Measurements from ENCODE around the gene GGT5. TPM values are rescaled to one million over a fixed set of nuclear protein-coding genes. Genes with fewer than 3 reads are reported as not detected.

The GGT5 gene
- total and polyA plus RNA-seq, 2 experiments from 2014 or later, result 9.8 to 47.4 TPM

DNA sequence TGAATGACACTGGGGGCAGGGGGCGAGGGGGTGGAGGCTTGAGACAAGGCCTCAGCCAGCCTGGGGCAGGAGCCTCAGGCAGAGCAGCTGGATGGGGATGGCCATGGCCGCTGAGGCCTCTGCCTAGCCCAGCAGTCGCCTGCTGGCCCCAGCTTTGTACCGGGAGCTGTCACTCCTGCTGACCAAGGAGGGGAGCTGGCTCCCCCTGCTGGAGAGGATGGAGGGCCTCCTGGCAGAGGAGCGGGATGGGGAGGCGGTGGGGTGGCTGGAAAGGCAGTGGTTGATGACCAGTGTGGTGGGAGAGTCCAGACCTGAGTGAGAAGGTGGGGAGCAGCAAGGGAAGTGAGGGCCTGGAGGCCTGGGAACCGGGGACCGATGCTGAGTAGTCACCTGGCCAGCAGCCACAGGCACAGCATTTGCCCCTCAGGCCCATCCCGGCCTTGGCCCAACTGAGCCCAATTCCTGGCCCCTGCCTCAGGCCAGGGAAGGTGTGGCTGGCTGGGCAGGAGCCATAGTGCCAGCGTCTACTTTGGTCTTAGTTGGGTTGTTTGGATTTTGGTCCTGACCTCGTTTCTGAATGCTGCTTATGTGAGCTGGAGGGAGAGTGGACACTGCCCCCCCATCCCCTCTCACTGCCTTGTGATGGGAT is 69.6 kb downstream of the GGT5 start:
- Histone ChIP-seq H3K27me3 (no peaks in the 10 kb centered on the region), H3K79me2 (no peaks in the 10 kb centered on the region), H4K20me1 (ENCODE audit: insufficient read depth, poor library complexity, severe bottlenecking) (no peaks in the 10 kb centered on the region), H3K4me3 (no peak overlapping the region), H3K9me2 (replicated peaks; ENCODE audit: insufficient read depth) (no peaks in the 10 kb centered on the region), H2AFZ (no peak overlapping the region), H3K36me3 (replicated peaks; ENCODE audit: insufficient read depth, low read depth) (no peaks in the 10 kb centered on the region), H3K4me2 (no peak overlapping the region), H3K27ac (no peak overlapping the region), H3K9me3 (ENCODE audit: low read depth) (no peaks in the 10 kb centered on the region), H3K4me1 (ENCODE audit: insufficient read depth) (no peaks in the 10 kb centered on the region)
- DNase-seq (ENCODE audit: low spot score), result peak; percentile 83
- TF ChIP-seq EZH2phosphoT487 (IDR thresholded peaks at IDR 0.05; ENCODE audit: low read depth, severe bottlenecking, unreplicated experiment), result no peak
- TF ChIP-seq, protein P1, sequence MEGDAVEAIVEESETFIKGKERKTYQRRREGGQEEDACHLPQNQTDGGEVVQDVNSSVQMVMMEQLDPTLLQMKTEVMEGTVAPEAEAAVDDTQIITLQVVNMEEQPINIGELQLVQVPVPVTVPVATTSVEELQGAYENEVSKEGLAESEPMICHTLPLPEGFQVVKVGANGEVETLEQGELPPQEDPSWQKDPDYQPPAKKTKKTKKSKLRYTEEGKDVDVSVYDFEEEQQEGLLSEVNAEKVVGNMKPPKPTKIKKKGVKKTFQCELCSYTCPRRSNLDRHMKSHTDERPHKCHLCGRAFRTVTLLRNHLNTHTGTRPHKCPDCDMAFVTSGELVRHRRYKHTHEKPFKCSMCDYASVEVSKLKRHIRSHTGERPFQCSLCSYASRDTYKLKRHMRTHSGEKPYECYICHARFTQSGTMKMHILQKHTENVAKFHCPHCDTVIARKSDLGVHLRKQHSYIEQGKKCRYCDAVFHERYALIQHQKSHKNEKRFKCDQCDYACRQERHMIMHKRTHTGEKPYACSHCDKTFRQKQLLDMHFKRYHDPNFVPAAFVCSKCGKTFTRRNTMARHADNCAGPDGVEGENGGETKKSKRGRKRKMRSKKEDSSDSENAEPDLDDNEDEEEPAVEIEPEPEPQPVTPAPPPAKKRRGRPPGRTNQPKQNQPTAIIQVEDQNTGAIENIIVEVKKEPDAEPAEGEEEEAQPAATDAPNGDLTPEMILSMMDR (IDR thresholded peaks at IDR 0.05; ENCODE audit: poor library complexity), result peak; percentile 73
- 67% methylated on average over 10 of the region's 11 CpGs for WGBS (ENCODE audit: low lambda C conversion rate, missing lambda C conversion rate)

GRCh38 chr22:24171822-24172221 is 73.1 kb downstream of the GGT5 start:
- H4K20me1 ChIP-seq (ENCODE audit: insufficient read depth, poor library complexity, severe bottlenecking), result no peaks in the 10 kb centered on the region
- no peak overlapping the region for H3K4me3 ChIP-seq
- H2AFZ ChIP-seq, result no peak overlapping the region
- no peaks in the 10 kb centered on the region for H3K79me2 ChIP-seq
- WGBS (ENCODE audit: low lambda C conversion rate, missing lambda C conversion rate), result over 99% methylated on average over 12 of the region's 12 CpGs
- no peaks in the 10 kb centered on the region for H3K9me3 ChIP-seq (ENCODE audit: low read depth)
- no peaks in the 10 kb centered on the region for H3K9me2 ChIP-seq (replicated peaks; ENCODE audit: insufficient read depth)
- H3K36me3 ChIP-seq (replicated peaks; ENCODE audit: insufficient read depth, low read depth), result no peaks in the 10 kb centered on the region
- DNase-seq (ENCODE audit: low spot score), result no peak
- no peak overlapping the region for H3K27ac ChIP-seq
- H3K4me1 ChIP-seq (ENCODE audit: insufficient read depth), result no peaks in the 10 kb centered on the region
- no peaks in the 10 kb centered on the region for H3K27me3 ChIP-seq
- H3K4me2 ChIP-seq, result no peak overlapping the region
- no peak for TF ChIP-seq EZH2phosphoT487 (IDR thresholded peaks at IDR 0.05; ENCODE audit: low read depth, severe bottlenecking, unreplicated experiment)
- no peak for TF ChIP-seq EZH2 (IDR thresholded peaks at IDR 0.05; ENCODE audit: borderline replicate concordance)
- TF ChIP-seq, protein P1 (IDR thresholded peaks at IDR 0.05; ENCODE audit: poor library complexity), result no peak

DNA sequence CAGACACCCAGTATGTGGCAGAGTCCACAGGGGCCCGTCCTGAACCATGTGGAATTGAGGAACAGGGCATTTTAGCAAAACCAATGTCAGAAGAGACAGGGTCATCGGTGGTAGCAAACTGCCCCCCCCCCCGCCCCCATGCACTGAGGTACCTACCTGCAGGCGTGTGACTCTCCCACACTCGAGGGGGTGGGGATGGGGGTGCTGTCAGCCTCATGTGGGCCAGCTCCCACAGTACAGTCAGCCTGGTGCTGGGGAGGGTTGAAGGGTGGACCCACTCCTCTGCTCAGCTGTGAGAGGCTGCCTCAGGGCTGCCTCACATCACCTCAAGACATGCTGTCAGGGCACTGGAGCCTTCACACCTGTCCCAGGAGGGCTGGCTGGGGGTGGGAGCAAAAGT is 74.2 kb downstream of the GGT5 start:
- H3K4me1 ChIP-seq (ENCODE audit: insufficient read depth), result no peaks in the 10 kb centered on the region
- H3K9me3 ChIP-seq (ENCODE audit: low read depth), result no peaks in the 10 kb centered on the region
- no peaks in the 10 kb centered on the region for H3K27me3 ChIP-seq
- H3K9me2 ChIP-seq (replicated peaks; ENCODE audit: insufficient read depth), result no peaks in the 10 kb centered on the region
- H3K79me2 ChIP-seq, result no peaks in the 10 kb centered on the region
- no peaks in the 10 kb centered on the region for H4K20me1 ChIP-seq (ENCODE audit: insufficient read depth, poor library complexity, severe bottlenecking)
- DNase-seq (ENCODE audit: low spot score), result no peak
- 98% methylated on average over 4 of the region's 5 CpGs for WGBS (ENCODE audit: low lambda C conversion rate, missing lambda C conversion rate)
- no peak overlapping the region for H3K4me3 ChIP-seq
- H3K27ac ChIP-seq, result no peak overlapping the region
- no peak overlapping the region for H3K4me2 ChIP-seq
- H2AFZ ChIP-seq, result no peak overlapping the region
- H3K36me3 ChIP-seq (replicated peaks; ENCODE audit: insufficient read depth, low read depth), result no peaks in the 10 kb centered on the region
- TF ChIP-seq, protein P1 (IDR thresholded peaks at IDR 0.05; ENCODE audit: poor library complexity), result no peak
- TF ChIP-seq EZH2phosphoT487 (IDR thresholded peaks at IDR 0.05; ENCODE audit: low read depth, severe bottlenecking, unreplicated experiment) (no peak), EZH2 (IDR thresholded peaks at IDR 0.05; ENCODE audit: borderline replicate concordance) (no peak)

Measured in hepatocyte (in vitro differentiated cells).